GM18505 (cell line): ENCODE results near the gene FBXL16.

Source experiments
- ATAC-seq: cut with Tn5 transposase; IDR thresholded peaks from one replicate; pipeline ENCODE4 v1.9.1; 2021; ENCODE audit not compliant: unreplicated experiment
- POLR2A ChIP-seq: IDR thresholded peaks from 4 replicates; pipeline ENCODE4 v1.6.1; 2011; ENCODE audit warnings: borderline replicate concordance; ENCODE audit not compliant: insufficient read depth, insufficient read length; ENCODE audit errors: extremely low read depth

The FBXL16 gene

DNA sequence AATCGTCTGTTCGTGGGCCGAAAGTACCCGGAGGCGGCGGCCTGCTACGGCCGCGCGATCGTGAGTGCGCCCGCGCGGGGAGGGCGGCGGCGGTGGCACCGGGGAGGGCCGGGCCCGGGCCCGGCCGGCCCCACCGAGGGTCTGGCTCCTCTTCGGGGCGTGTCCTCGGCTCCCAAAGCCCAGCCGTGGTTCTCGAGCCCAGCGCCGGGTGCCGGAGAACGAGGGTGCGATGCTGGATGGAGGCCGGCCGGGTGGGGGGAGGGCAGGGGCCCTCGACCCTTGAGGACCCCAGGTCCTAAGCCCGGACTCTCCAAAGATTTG lies 25.0 kb downstream of the FBXL16 start:
- peak; percentile 0 for ATAC-seq

DNA sequence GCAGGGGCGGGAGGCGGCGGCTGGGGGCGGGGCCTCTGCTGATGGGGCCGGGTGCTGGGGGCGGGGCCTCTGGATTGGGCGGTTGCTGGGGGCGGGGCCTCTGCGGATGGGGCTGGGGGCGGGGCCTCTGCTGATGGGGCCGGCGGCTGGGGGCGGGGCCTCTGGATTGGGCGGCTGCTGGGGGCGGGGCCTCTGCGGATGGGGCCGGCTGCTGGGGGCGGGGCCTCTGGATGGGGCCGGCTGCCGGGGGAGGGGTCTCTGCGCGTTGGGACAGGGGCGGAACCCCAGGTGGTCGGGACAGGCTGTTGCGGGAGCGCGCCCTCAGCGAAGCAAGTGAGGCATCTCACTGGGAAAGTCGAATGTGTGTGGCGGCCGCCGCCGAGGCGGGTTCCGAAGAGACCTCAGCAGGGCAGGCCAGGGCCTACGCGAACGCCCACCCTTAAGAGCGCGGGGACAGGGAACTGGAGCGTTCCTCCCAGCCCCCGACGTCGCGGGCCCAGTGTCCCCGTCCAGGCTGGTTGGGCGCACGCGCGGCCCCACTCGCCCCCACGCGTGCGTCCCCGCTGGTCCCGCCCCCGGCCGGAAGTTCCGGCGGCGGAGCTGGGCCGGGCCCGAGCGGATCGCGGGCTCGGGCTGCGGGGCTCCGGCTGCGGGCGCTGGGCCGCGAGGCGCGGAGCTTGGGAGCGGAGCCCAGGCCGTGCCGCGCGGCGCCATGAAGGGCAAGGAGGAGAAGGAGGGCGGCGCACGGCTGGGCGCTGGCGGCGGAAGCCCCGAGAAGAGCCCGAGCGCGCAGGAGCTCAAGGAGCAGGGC lies 25.6 kb downstream of the FBXL16 start, which contains the start of gene STUB1:
TSS of gene STUB1 (plus strand) at position 597 of the 811 bp plus-strand sequence. CDS start at position 713, 116 bp downstream.
- ATAC-seq = peak; percentile 37
- TF ChIP-seq POLR2A = peak; percentile 86

More for the DNA sequence above, 25.0 kb downstream of the FBXL16 start:
- TF ChIP-seq POLR2A = no peak

- ATAC-seq = no peak
- TF ChIP-seq POLR2A = no peak
Observed at GRCh38 chr16:678858-679813, 26.5 kb downstream of the FBXL16 start.

- TF ChIP-seq POLR2A = no peak
- no peak for ATAC-seq
Observed at GRCh38 chr16:678209-678857, 27.3 kb downstream of the FBXL16 start.

DNA sequence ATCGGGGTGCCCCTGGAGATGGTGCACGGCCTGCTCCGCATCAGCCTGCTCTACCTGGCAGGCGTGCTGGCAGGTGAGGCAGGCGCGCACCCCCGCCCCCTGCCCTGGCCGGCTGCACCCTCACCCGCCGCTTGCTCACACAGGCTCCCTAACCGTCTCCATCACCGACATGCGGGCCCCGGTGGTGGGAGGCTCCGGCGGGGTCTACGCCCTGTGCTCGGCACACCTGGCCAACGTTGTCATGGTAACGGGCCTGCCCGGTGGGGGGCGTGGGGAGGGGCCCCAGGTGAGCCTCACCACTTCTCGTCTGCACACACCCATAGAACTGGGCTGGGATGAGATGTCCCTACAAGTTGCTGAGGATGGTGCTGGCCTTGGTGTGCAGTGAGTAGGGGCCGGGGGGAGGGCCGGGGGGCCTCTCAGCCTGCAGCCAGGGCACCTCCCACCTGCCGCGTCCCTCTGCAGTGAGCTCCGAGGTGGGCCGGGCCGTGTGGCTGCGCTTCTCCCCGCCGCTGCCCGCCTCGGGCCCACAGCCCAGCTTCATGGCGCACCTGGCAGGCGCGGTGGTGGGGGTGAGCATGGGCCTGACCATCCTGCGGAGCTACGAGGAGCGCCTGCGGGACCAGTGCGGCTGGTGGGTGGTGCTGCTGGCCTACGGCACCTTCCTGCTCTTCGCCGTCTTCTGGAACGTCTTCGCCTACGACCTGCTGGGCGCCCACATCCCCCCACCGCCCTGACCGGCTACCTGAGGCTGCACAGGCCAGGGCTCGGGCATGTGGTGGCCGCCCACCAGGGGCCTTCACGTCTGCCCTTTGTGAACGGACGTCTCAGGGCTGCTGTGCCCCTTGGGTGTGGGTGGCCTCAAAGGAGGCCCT lies 28.0 kb downstream of the FBXL16 start:
- no peak for ATAC-seq

DNA sequence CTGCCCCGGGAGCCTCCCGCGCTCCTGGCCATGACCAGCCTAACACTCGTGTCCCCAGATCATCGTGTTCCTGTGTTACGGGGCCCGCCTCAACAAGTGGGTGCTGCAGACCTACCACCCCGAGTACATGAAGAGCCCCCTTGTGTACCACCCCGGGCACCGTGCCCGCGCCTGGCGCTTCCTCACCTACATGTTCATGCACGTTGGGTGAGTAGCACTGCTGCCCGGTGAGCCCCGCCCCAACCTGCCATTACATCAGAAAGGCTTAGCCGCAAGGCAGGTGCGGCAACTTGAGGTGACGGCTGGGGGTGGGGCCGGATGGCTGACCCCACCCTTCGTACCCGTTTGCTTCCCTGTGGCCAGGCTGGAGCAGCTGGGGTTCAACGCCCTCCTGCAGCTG lies 28.7 kb downstream of the FBXL16 start:
- no peak for TF ChIP-seq POLR2A
- ATAC-seq = no peak

More for the DNA sequence above, 28.0 kb downstream of the FBXL16 start:
- no peak for TF ChIP-seq POLR2A

DNA sequence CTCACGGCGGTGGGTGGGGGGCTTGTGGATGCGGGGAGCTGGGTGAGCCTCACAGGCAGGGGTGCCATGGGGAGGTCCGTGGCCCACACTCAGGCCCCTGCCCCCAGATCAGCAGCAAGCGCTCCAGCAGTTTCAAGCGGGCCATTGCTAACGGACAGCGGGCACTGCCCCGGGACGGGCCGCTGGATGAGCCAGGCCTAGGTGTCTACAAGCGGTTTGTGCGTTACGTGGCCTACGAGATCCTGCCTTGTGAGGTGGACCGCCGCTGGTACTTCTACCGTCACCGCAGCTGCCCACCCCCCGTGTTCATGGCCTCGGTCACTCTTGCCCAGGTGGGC lies 29.1 kb downstream of the FBXL16 start:
- no peak for TF ChIP-seq POLR2A
- no peak for ATAC-seq

- ATAC-seq = no peak
- no peak for TF ChIP-seq POLR2A
Observed at GRCh38 chr16:675884-676564, 29.6 kb downstream of the FBXL16 start.

DNA sequence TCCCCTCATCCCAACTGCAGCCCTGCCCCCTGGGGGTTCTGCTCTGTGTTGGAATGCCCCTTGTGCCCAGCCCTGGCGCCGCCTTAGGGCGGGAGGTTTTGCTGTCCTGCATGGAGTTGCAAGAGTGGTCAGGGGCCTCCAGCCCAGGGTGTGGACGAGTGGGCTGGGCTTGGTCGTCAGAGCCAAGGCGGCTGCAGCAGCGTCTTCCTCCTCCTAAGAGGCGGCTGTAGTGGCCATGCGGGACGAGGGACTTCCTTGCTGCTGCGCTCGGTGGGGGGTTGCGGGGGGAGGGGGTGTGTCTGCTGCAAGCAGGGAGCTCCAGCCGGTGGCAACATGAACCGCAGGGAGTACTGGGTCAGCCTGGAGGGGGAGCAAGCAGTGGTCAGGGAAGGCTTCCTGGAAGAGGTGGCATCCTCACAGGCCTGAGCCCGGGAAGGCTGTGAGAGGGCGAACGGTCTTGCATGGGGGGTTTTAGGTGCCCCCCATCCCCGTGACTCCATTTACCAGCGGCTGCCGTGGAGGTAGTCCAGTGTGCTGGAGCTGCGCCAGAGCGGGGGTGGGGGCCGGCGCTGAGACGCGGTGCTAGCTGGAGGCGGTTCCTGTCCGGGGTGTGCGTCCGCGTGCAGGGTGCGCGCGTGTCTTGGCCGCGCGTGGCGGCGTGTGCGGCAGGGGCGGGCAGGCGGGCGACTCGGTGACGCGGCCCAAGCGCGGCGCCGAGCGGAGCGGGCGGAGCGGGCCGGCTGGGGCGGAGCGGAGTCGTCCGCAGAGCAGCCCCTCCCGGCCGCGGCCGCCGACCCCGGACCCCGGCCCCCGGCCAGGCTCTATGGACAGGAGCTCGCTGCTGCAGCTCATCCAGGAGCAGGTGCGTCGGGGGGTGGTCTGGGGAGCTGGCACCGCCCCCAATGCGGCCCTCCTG lies 30.4 kb downstream of the FBXL16 start, which contains the start of gene RHBDL1:
TSS of gene RHBDL1 (plus strand) at position 704 of the 916 bp plus-strand sequence. CDS start at position 824, 120 bp downstream.
- no peak for ATAC-seq
- TF ChIP-seq POLR2A = peak; percentile 17

GRCh38 chr16:674214-674881 lies 31.3 kb downstream of the FBXL16 start:
- peak; percentile 21 for TF ChIP-seq POLR2A
- ATAC-seq = no peak
